K562 (cell line): ENCODE results near the gene EPHB4. TPM values are rescaled to one million over a fixed set of nuclear protein-coding genes. Genes with fewer than 3 reads are reported as not detected.

Experiments used
- CBX2 ChIP-seq: fragments of 200-600 bp; sonication (generic); IDR thresholded peaks from one replicate; pipeline ENCODE4 v1.6.1; 2012; ENCODE audit warnings: mild to moderate bottlenecking, low read length, inconsistent platforms; ENCODE audit not compliant: insufficient read depth, poor library complexity, severe bottlenecking
- CCAR2 ChIP-seq: fragments of 200-400 bp; formaldehyde crosslinking; IDR thresholded peaks from 2 replicates; pipeline ENCODE4 v1.6.1; 2017; ENCODE audit warnings: mild to moderate bottlenecking, low read depth, low read length
- FOXA1 ChIP-seq: fragments of 450-650 bp; IDR thresholded peaks from 2 replicates; pipeline ENCODE4 v1.6.1; 2016; ENCODE audit warnings: mild to moderate bottlenecking, borderline replicate concordance
- HDAC6 ChIP-seq: IDR thresholded peaks from 2 replicates; pipeline ENCODE4 v1.6.1; 2012; ENCODE audit warnings: low read depth, mild to moderate bottlenecking, control low read depth, inconsistent platforms, low read length, moderate library complexity
- NR1H2 ChIP-seq: sonication (generic); formaldehyde crosslinking; IDR thresholded peaks from 2 replicates; pipeline ENCODE4 v1.4.0; 2020; ENCODE audit warnings: mild to moderate bottlenecking, missing genetic modification reagents
- PHF20 ChIP-seq: fragments of 450-650 bp; IDR thresholded peaks from 2 replicates; pipeline ENCODE4 v1.6.1; 2018; ENCODE audit not compliant: partially characterized antibody
- POLR2G ChIP-seq: fragments of 200-400 bp; formaldehyde crosslinking; IDR thresholded peaks from 2 replicates; pipeline ENCODE4 v1.6.1; 2017; ENCODE audit warnings: low read depth, mild to moderate bottlenecking, antibody characterized with exemption, low read length, moderate library complexity
- PTRF ChIP-seq: fragments of 450-650 bp; IDR thresholded peaks from 2 replicates; pipeline ENCODE4 v1.6.1; 2016; ENCODE audit warnings: mild to moderate bottlenecking, missing genetic modification characterization, missing compliant biosample characterization
- RCOR1 ChIP-seq, 2 experiments: IDR thresholded peaks; 2 replicates each; pipeline ENCODE4 v1.6.1; 2012; ENCODE audit warnings: low read depth in 2 of 2, low read length in 2 of 2, borderline replicate concordance in 1 of 2, improper control_type of control experiment in 1 of 2
- SREBF1 ChIP-seq: fragments of 150-350 bp; IDR thresholded peaks from 2 replicates; pipeline ENCODE4 v1.6.1; 2014; ENCODE audit warnings: antibody characterized with exemption, low read depth, low read length, borderline replicate concordance
- TRIM24 ChIP-seq, 2 experiments: fragments of 450-650 bp; IDR thresholded peaks; 2 replicates each; pipeline ENCODE4 v1.6.1; 2016
- YBX1 ChIP-seq: fragments of 450-650 bp; IDR thresholded peaks from 2 replicates; pipeline ENCODE4 v1.7.1; 2016; ENCODE audit warnings: mild to moderate bottlenecking
- ZNF143 ChIP-seq: sonication (generic); formaldehyde crosslinking; IDR thresholded peaks from 2 replicates; pipeline ENCODE4 v1.9.0; 2022; ENCODE audit warnings: mild to moderate bottlenecking, missing genetic modification reagents
- ZNF347 ChIP-seq: fragments of 450-650 bp; formaldehyde crosslinking; IDR thresholded peaks from 2 replicates; pipeline ENCODE4 v1.4.0; 2020; ENCODE audit warnings: low read depth, mild to moderate bottlenecking, moderate library complexity
- polyA plus RNA-seq, 8 experiments: library from polyadenylated mRNA; depleted of rRNA in 4 of 8; stranded (reverse) in 5 of 8; unstranded in 3 of 8; fragments of >200 nt; fragmentation: Nextera tagmentation in 2 of 8; fragmentation: Illumina TruSeq in 1 of 8; extraction: Ambion mirVana in 2 of 8; extraction: Trizol in 1 of 8; gene quantifications; 2 replicates each; pipeline versions ENCODE4 v1.2.1 to v1.2.3, GENCODE V29; 2011 to 2014; ENCODE audit warnings: inconsistent platforms in 1 of 8, missing spikeins in 1 of 8
- total RNA-seq, 7 experiments: library from RNA; depleted of rRNA in 6 of 7; stranded (reverse); fragments of >200 nt in 6 of 7; fragmentation: Illumina TruSeq in 2 of 7; extraction: Trizol in 2 of 7; gene quantifications; 2 replicates each; pipeline versions ENCODE4 v1.2.1 to v1.2.3, GENCODE V29; 2011 to 2021; ENCODE audit warnings: low replicate concordance in 1 of 7
- TF ChIP-seq, protein P1 (sequence below): sonication (generic); formaldehyde crosslinking; IDR thresholded peaks from 2 replicates; pipeline ENCODE4 v1.8.1; 2022; ENCODE audit warnings: missing genetic modification reagents
- TF ChIP-seq, protein P2 (sequence below): sonication (generic); IDR thresholded peaks from 2 replicates; pipeline ENCODE4 v1.6.1; 2016
- TF ChIP-seq, protein P3 (sequence below): fragments of 450-650 bp; IDR thresholded peaks from 2 replicates; pipeline ENCODE4 v1.6.1; 2017; ENCODE audit warnings: antibody characterized with exemption, mild to moderate bottlenecking
- TF ChIP-seq, protein P4 (sequence below): sonication (generic); formaldehyde crosslinking; IDR thresholded peaks from 2 replicates; pipeline ENCODE4 v1.8.1; 2023; ENCODE audit warnings: mild to moderate bottlenecking, missing genetic modification reagents

Gene EPHB4
- total and polyA plus RNA-seq, 9 of the 15 experiments (the other 6 are each of a cell fraction or from before 2014, with no cell fraction given), result 1.2 to 82.1 (median 37.9) TPM

DNA sequence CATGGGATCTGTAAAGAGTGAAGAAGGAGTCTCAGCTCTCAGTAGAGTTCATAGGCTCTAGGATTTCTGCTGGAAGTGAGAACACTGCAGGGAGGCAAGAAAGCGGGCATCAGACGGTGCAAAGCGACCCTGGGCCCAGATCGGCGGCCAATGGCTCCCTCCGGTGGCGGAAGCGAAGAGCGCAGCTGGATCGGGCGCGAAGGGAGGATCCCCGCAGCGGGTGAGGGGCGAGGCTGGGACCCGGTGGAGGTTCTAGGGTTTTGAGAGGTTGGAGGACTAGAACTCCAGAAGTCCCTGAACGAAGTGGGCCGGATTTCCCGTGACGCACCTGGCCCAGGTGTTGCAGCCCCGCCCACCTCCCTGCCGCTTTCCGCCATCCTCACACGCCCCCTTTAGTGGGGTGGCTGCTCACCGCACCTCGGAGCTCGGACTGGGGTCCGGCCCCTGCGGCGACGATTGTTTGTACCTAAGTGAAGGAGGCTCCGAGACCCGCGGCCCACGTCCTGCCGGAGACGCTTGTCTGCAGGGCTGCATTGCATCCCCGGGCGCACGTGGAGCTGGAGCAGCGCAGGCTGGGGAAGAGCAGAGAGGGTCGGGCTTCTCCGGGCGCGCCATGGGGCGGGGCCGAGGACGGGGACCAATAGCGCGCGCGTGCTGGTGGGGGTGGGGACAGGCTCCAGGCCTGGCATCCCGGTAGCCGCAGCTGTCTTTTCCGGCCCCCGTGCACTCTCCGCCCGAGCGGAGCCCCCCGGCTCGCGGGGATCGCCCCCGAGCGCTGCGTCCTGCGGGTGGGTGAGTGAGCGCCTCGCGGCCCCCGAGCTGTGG is 24.9 kb upstream of the EPHB4 start, which contains the start of gene SLC12A9 (continued):
- TF ChIP-seq, protein P1, sequence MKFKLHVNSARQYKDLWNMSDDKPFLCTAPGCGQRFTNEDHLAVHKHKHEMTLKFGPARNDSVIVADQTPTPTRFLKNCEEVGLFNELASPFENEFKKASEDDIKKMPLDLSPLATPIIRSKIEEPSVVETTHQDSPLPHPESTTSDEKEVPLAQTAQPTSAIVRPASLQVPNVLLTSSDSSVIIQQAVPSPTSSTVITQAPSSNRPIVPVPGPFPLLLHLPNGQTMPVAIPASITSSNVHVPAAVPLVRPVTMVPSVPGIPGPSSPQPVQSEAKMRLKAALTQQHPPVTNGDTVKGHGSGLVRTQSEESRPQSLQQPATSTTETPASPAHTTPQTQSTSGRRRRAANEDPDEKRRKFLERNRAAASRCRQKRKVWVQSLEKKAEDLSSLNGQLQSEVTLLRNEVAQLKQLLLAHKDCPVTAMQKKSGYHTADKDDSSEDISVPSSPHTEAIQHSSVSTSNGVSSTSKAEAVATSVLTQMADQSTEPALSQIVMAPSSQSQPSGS, result no peak
- TF ChIP-seq FOXA1, result no peak
- peak; percentile 84 for TF ChIP-seq POLR2G
- TF ChIP-seq SREBF1, result no peak
- no peak for TF ChIP-seq ZNF143 (CRISPR knock-in tag)
- TF ChIP-seq CBX2, result no peak
- no peak for TF ChIP-seq CCAR2
- TF ChIP-seq, protein P2, sequence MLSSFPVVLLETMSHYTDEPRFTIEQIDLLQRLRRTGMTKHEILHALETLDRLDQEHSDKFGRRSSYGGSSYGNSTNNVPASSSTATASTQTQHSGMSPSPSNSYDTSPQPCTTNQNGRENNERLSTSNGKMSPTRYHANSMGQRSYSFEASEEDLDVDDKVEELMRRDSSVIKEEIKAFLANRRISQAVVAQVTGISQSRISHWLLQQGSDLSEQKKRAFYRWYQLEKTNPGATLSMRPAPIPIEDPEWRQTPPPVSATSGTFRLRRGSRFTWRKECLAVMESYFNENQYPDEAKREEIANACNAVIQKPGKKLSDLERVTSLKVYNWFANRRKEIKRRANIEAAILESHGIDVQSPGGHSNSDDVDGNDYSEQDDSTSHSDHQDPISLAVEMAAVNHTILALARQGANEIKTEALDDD, result no peak
- TF ChIP-seq TRIM24 (IDR thresholded peaks at IDR 0.05), result no peak
- no peak for TF ChIP-seq ZNF347 (CRISPR knock-in tag)
- TF ChIP-seq, protein P3, sequence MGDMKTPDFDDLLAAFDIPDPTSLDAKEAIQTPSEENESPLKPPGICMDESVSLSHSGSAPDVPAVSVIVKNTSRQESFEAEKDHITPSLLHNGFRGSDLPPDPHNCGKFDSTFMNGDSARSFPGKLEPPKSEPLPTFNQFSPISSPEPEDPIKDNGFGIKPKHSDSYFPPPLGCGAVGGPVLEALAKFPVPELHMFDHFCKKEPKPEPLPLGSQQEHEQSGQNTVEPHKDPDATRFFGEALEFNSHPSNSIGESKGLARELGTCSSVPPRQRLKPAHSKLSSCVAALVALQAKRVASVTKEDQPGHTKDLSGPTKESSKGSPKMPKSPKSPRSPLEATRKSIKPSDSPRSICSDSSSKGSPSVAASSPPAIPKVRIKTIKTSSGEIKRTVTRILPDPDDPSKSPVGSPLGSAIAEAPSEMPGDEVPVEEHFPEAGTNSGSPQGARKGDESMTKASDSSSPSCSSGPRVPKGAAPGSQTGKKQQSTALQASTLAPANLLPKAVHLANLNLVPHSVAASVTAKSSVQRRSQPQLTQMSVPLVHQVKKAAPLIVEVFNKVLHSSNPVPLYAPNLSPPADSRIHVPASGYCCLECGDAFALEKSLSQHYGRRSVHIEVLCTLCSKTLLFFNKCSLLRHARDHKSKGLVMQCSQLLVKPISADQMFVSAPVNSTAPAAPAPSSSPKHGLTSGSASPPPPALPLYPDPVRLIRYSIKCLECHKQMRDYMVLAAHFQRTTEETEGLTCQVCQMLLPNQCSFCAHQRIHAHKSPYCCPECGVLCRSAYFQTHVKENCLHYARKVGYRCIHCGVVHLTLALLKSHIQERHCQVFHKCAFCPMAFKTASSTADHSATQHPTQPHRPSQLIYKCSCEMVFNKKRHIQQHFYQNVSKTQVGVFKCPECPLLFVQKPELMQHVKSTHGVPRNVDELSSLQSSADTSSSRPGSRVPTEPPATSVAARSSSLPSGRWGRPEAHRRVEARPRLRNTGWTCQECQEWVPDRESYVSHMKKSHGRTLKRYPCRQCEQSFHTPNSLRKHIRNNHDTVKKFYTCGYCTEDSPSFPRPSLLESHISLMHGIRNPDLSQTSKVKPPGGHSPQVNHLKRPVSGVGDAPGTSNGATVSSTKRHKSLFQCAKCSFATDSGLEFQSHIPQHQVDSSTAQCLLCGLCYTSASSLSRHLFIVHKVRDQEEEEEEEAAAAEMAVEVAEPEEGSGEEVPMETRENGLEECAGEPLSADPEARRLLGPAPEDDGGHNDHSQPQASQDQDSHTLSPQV, result no peak
- 0 out of 2 replicates have a peak, but pooled peaks have one; percentile 63 for TF ChIP-seq NR1H2 (CRISPR knock-in tag)
- no peak for TF ChIP-seq PHF20
- TF ChIP-seq RCOR1 (IDR thresholded peaks at IDR 0.05; ENCODE audit: borderline replicate concordance in 1 of 2, low read depth in 2 of 2, low read length in 2 of 2), result peak in 1 of 2 experiments; percentile 52; a peak in 2 of 4 replicates
- no peak for TF ChIP-seq YBX1
- TF ChIP-seq HDAC6, result no peak
- no peak for TF ChIP-seq PTRF (tag)
- TF ChIP-seq, protein P4, sequence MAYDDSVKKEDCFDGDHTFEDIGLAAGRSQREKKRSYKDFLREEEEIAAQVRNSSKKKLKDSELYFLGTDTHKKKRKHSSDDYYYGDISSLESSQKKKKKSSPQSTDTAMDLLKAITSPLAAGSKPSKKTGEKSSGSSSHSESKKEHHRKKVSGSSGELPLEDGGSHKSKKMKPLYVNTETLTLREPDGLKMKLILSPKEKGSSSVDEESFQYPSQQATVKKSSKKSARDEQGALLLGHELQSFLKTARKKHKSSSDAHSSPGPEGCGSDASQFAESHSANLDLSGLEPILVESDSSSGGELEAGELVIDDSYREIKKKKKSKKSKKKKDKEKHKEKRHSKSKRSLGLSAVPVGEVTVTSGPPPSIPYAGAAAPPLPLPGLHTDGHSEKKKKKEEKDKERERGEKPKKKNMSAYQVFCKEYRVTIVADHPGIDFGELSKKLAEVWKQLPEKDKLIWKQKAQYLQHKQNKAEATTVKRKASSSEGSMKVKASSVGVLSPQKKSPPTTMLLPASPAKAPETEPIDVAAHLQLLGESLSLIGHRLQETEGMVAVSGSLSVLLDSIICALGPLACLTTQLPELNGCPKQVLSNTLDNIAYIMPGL (CRISPR knock-in tag), result peak; percentile 74; the same call in 1 of the 2 replicates
